H1 (cell line): ENCODE data around the gene ASAP2.

Source experiments
- BACH1 ChIP-seq: IDR thresholded peaks from 2 replicates; pipeline ENCODE4 v1.6.1; 2012; ENCODE audit warnings: low read length, improper control_type of control experiment
- CBX5 ChIP-seq: fragments of 300-800, 300-1000 bp; sonication (generic); IDR thresholded peaks from 2 replicates; pipeline ENCODE4 v1.7.1; 2016; ENCODE audit warnings: antibody characterized with exemption, low read length, low read depth
- CTCF ChIP-seq, 3 experiments: IDR thresholded peaks; 1 replicate in 2 of 3; 2 replicates in 1 of 3; pipeline versions ENCODE4 v1.5.1 to v1.6.1; 2011; ENCODE audit warnings: low read length in 3 of 3, mild to moderate bottlenecking in 3 of 3, inconsistent platforms in 2 of 3, low read depth in 1 of 3, moderate library complexity in 1 of 3; ENCODE audit not compliant: insufficient read depth in 1 of 3; ENCODE audit errors: control extremely low read depth in 1 of 3
- EZH2 ChIP-seq: fragments of 200-600 bp; sonication (generic); IDR thresholded peaks from 2 replicates; pipeline ENCODE4 v1.7.1; 2012; ENCODE audit warnings: low read depth, mild to moderate bottlenecking, moderate library complexity, low read length, inconsistent platforms; ENCODE audit not compliant: severe bottlenecking
- JUN ChIP-seq: IDR thresholded peaks from 2 replicates; pipeline ENCODE4 v1.6.1; 2011; ENCODE audit warnings: low read depth, mild to moderate bottlenecking, improper control_type of control experiment, low read length
- KDM1A ChIP-seq: fragments of 200-600, 300-600 bp; sonication (generic); IDR thresholded peaks from 2 replicates; pipeline ENCODE4 v1.7.1; 2016; ENCODE audit warnings: mild to moderate bottlenecking, low read length, borderline replicate concordance
- POLR2AphosphoS5 ChIP-seq: IDR thresholded peaks from 2 replicates; pipeline ENCODE4 v1.6.1; 2011; ENCODE audit warnings: low read depth, low read length
- RAD21 ChIP-seq, 2 experiments: IDR thresholded peaks in 1 of 2; conservative IDR thresholded peaks in 1 of 2; 2 replicates each; pipeline ENCODE4 v1.6.1; 2011; ENCODE audit warnings: low read depth in 2 of 2, low read length in 2 of 2, improper control_type of control experiment in 1 of 2, inconsistent platforms in 1 of 2, mild to moderate bottlenecking in 1 of 2, moderate library complexity in 1 of 2
- RBBP5 ChIP-seq: IDR thresholded peaks from 2 replicates; pipeline ENCODE4 v1.7.1; 2012; ENCODE audit warnings: low read depth, mild to moderate bottlenecking, inconsistent platforms, low read length, moderate library complexity, borderline replicate concordance
- SRF ChIP-seq: IDR thresholded peaks from 2 replicates; pipeline ENCODE4 v1.6.1; 2011; ENCODE audit warnings: mild to moderate bottlenecking, low read depth, low read length, moderate library complexity
- TAF1 ChIP-seq: IDR thresholded peaks from 2 replicates; pipeline ENCODE4 v1.6.1; 2011; ENCODE audit warnings: mild to moderate bottlenecking, low read depth, low read length
- YY1 ChIP-seq: IDR thresholded peaks from 2 replicates; pipeline ENCODE4 v1.6.1; 2011; ENCODE audit warnings: low read depth, mild to moderate bottlenecking, low read length

GRCh38 chr2:9220201-9220600 is 13.6 kb downstream of the ASAP2 start:
- TF ChIP-seq BACH1: no peak
- TF ChIP-seq CTCF (IDR thresholded peaks at IDR 0.05; ENCODE audit: control extremely low read depth in 1 of 3, insufficient read depth in 1 of 3, low read depth in 1 of 3, low read length in 3 of 3): no peak
- TF ChIP-seq EZH2: no peak
- no peak for TF ChIP-seq TAF1
- no peak for TF ChIP-seq POLR2AphosphoS5
- no peak for TF ChIP-seq CBX5
- no peak for TF ChIP-seq KDM1A
- TF ChIP-seq SRF: no peak
- no peak for TF ChIP-seq YY1
- TF ChIP-seq RBBP5: no peak
- no peak for TF ChIP-seq JUN
- no peak for TF ChIP-seq RAD21 (IDR thresholded peaks at IDR 0.05 in 1 of 2, conservative IDR thresholded peaks at IDR 0.05 in 1 of 2; ENCODE audit: low read depth in 2 of 2, low read length in 2 of 2)
